ENCODE results near the gene ARHGEF11.
A peak's percentile ranks its signal among the peaks of the same experiment; 100 is the strongest.
"Not testable (repeated sequence)": the region's sequence is repeated elsewhere in the genome, so short reads cannot be mapped to it uniquely, and the experiment has no call there.

ARHGEF11 gene

DNA sequence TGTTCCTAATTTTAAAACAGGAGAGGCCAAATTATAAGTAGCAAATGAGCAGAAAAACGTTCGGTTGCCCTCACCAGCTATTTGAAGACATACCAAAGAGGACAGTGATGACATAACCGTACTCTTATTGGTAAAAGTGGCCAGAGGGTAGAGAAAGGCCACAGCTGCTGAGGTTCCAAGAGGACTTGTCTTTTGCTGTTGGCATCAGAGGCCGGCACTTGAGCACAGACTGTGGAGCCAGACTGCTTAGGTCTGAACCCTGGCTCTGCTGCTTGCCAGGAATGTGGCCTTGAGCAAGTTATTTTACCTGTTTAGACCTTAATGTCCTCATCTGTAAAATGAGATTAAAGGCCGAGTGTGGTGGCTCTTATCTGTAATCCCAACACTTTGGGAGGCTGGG, 39.2 kb upstream of the ARHGEF11 start:
- Histone ChIP-seq H3K36me3 (ENCODE audit: insufficient read depth, low read length) (no peaks in the 10 kb centered on the region), H3K9me3 (ENCODE audit: low read length) (no peaks in the 10 kb centered on the region), H3K4me3 (ENCODE audit: low read length) (no peak overlapping the region), H2AFZ (ENCODE audit: low read depth, low read length) (no peak overlapping the region), H3K27me3 (ENCODE audit: insufficient read depth, low read length) (peaks cover 12% of the 10 kb centered on the region), H3K4me1 (ENCODE audit: insufficient read depth, low read length) (no peaks in the 10 kb centered on the region)

DNA sequence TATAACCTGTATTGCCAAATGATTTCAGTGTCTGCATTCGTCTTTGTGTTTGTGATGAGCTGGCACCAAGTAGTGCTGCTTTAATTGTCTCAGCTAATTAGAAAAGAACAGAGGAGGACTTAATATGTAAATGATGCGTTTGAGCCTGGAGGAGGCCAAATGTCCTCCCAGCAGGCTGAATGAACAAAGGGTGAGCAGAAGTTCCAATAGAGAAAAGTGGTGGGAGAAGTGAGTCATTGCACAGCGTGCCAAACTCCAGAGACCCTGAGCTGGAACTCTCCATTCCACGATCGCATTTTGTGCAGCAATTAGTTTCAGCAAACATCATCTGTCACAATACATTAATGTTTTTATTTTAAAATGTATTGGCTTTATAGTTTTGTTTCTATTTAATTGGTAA, 36.2 kb upstream of the ARHGEF11 start:
- Histone ChIP-seq H3K27me3 (ENCODE audit: insufficient read depth, low read length) (peaks cover 13% of the 10 kb centered on the region), H3K36me3 (ENCODE audit: insufficient read depth, low read length) (no peaks in the 10 kb centered on the region), H2AFZ (ENCODE audit: low read depth, low read length) (no peak overlapping the region), H3K4me3 (ENCODE audit: low read length) (no peak overlapping the region), H3K9me3 (ENCODE audit: low read length) (no peaks in the 10 kb centered on the region), H3K4me1 (ENCODE audit: insufficient read depth, low read length) (no peaks in the 10 kb centered on the region)

DNA sequence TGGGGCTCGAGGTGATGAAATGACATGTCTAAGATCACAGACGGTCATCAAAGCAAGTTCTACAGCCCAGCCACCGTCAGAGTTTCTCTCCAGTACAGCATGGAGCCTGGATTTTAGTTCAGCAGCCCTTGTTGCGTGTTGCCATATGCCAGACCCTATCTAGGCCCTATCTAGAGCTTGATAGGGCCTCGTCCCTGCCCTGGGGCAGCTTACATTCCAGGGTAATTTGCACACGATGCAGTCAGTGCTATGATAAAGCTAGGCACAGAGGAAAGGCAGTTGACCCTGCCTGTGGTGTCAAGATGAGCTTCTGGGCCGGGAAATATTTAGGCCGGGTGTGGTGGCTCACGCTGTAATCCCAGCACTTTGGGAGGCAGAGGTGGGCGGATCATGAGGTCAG, 35.2 kb upstream of the ARHGEF11 start:
- no peaks in the 10 kb centered on the region for H3K36me3 ChIP-seq (ENCODE audit: insufficient read depth, low read length)
- H3K27me3 ChIP-seq (ENCODE audit: insufficient read depth, low read length): peaks cover 13% of the 10 kb centered on the region
- H2AFZ ChIP-seq (ENCODE audit: low read depth, low read length): no peak overlapping the region
- H3K4me3 ChIP-seq (ENCODE audit: low read length): no peak overlapping the region
- H3K9me3 ChIP-seq (ENCODE audit: low read length): no peaks in the 10 kb centered on the region
- H3K4me1 ChIP-seq (ENCODE audit: insufficient read depth, low read length): no peaks in the 10 kb centered on the region

DNA sequence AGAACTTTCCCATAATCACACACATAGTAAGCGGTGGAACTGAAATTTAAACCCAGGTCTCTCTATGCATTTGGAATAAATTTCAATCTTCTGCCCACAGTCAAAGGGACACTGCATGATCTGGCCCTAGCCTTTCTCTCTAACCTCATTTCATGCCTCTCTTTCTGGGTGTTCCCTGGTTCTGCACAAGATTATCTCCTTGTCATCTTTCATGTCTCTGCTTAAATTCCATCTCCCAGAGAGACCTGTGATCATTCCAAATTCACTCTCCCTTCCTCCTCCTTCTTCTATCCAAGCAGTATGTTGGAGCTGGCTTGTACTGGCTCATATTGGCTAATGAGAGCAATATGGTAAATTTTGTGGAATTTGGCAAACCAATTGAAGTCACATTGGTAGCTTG, 31.9 kb upstream of the ARHGEF11 start:
- H2AFZ ChIP-seq (ENCODE audit: low read depth, low read length): no peak overlapping the region
- no peaks in the 10 kb centered on the region for H3K36me3 ChIP-seq (ENCODE audit: insufficient read depth, low read length)
- no peaks in the 10 kb centered on the region for H3K9me3 ChIP-seq (ENCODE audit: low read length)
- H3K4me3 ChIP-seq (ENCODE audit: low read length): no peak overlapping the region
- peaks cover 3% of the 10 kb centered on the region for H3K27me3 ChIP-seq (ENCODE audit: insufficient read depth, low read length)
- H3K4me1 ChIP-seq (ENCODE audit: insufficient read depth, low read length): no peaks in the 10 kb centered on the region

DNA sequence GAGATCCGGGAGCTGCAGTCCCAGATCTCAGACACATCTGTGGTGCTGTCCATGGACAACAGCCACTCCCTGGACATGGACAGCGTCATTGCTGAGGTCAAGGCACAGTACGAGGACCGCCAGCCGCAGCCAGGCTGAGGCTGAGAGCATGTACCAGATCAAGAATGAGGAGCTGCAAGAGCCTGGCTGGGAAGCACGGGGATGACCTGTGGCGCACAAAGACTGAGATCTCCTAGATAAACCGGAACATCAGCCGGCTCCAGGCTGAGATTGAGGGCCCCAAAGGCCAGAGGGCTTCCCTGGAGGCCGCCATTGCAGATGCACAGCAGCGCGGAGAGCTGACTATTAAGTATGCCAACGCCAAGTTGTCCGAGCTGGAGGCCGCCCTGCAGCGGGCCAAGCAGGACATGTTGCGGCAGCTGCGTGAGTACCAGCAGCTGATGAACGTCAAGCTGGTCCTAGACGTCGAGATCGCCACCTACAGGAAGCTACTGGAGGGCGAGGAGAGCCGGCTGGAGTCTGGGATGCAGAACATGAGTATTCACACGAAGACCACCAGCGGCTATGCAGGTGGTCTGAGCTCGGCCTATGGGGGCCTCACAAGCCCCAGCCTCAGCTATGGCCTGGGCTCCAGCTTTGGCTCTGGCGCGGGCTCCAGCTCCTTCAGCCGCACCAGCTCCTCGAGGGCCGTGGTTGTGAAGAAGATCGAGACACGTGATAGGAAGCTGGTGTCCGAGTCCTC, 28.6 kb upstream of the ARHGEF11 start:
- H3K4me3 ChIP-seq (ENCODE audit: low read length): no peak overlapping the region
- H3K27me3 ChIP-seq (ENCODE audit: insufficient read depth, low read length): peaks cover 10% of the 10 kb centered on the region
- no peaks in the 10 kb centered on the region for H3K36me3 ChIP-seq (ENCODE audit: insufficient read depth, low read length)
- no peak overlapping the region for H2AFZ ChIP-seq (ENCODE audit: low read depth, low read length)
- no peaks in the 10 kb centered on the region for H3K4me1 ChIP-seq (ENCODE audit: insufficient read depth, low read length)
- H3K9me3 ChIP-seq (ENCODE audit: low read length): no peaks in the 10 kb centered on the region

DNA sequence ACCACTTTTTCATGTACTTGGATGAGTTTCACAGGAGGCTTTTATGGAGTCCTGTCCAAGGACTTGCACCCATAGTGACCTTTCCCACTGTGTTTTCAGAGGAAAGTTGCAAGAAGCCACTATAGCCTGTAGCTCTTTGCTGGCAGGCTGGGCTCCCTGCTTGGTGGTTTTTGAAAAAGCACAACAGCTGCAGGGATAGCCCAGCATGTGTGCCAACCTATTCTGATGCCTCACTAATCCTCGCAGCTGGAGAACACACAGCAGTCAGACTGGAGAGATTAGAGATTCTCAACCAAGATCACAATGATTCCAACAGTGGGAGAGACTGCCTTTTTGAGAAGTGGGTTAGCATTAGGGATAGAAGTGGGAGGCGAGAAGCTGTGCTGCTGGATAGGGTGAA, 24.1 kb upstream of the ARHGEF11 start:
- Histone ChIP-seq H3K9me3 (ENCODE audit: low read length) (no peaks in the 10 kb centered on the region), H3K36me3 (ENCODE audit: insufficient read depth, low read length) (no peaks in the 10 kb centered on the region), H3K4me3 (ENCODE audit: low read length) (no peak overlapping the region), H3K27me3 (ENCODE audit: insufficient read depth, low read length) (peaks cover 8% of the 10 kb centered on the region), H2AFZ (ENCODE audit: low read depth, low read length) (no peak overlapping the region), H3K4me1 (ENCODE audit: insufficient read depth, low read length) (no peaks in the 10 kb centered on the region)

DNA sequence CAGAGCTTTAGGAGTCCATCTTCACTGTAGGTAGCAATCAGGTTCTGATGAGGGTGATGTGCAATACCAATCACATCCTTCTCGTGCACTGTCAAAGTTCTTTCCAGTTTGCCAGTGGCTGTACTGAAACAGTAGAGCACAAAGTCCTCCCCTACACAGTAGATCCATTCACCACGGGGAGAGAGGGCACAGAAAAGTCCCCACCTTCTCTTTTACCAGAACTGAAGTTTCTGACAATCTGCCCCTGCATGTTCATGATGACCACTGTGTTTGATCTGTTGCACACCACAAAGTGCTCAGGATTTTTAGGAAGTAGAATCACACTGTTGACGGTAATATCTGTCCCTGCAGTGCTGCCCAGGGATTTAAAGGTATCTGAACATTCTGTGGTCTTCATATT, 13.7 kb upstream of the ARHGEF11 start:
- not testable (repeated sequence) for H3K27me3 ChIP-seq (ENCODE audit: insufficient read depth, low read length); H3K9me3 ChIP-seq (ENCODE audit: low read length); H3K36me3 ChIP-seq (ENCODE audit: insufficient read depth, low read length)

DNA sequence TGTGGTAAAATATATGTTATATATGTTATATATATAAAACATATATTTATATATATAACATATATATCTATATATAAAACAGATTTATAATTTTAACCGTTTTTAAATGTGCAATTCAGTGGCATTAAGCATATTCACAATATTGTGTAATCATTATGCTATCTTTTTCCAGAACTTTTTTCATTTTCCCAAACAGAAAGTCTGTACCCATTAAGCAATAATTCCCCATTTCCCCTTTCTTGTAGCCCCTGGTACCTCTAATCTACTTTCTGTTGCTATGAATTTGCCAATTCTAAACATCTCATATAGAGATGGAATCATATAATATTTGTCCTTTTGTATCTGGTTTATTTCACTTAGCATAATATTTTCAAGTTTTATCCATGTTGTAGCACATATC, 10.7 kb upstream of the ARHGEF11 start:
- Histone ChIP-seq H3K27me3 (ENCODE audit: insufficient read depth, low read length) (peaks cover 3% of the 10 kb centered on the region), H3K4me3 (ENCODE audit: low read length) (no peak overlapping the region), H2AFZ (ENCODE audit: low read depth, low read length) (no peak overlapping the region), H3K36me3 (ENCODE audit: insufficient read depth, low read length) (no peaks in the 10 kb centered on the region), H3K9me3 (ENCODE audit: low read length) (peaks cover 5% of the 10 kb centered on the region), H3K4me1 (ENCODE audit: insufficient read depth, low read length) (no peaks in the 10 kb centered on the region)

More for the DNA sequence above, 13.7 kb upstream of the ARHGEF11 start:
- not testable (repeated sequence) for H3K4me1 ChIP-seq (ENCODE audit: insufficient read depth, low read length); H3K4me3 ChIP-seq (ENCODE audit: low read length); H2AFZ ChIP-seq (ENCODE audit: low read depth, low read length)

DNA sequence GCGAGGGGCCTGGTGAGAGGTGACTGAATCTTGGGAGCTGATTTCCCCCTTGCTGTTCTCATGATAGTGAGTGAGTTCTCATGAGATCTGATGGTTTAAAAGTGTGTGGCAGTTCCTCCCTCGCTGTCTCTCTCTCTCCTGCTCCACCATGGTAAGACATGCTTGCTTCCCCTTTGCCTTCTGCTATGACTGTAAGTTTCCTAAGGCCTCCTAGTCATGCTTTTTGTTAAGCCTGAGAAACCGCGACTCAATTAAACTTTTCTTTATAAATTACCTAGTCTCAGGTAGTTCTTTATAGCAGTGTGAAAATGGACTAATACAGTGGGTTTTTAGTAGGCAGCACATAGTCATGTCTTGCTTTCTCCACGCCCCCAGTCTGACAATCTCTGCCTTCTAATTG, 10.2 kb upstream of the ARHGEF11 start:
- not testable (repeated sequence) for H3K4me1 ChIP-seq (ENCODE audit: insufficient read depth, low read length); H2AFZ ChIP-seq (ENCODE audit: low read depth, low read length); H3K36me3 ChIP-seq (ENCODE audit: insufficient read depth, low read length); H3K9me3 ChIP-seq (ENCODE audit: low read length); H3K27me3 ChIP-seq (ENCODE audit: insufficient read depth, low read length); H3K4me3 ChIP-seq (ENCODE audit: low read length)

DNA sequence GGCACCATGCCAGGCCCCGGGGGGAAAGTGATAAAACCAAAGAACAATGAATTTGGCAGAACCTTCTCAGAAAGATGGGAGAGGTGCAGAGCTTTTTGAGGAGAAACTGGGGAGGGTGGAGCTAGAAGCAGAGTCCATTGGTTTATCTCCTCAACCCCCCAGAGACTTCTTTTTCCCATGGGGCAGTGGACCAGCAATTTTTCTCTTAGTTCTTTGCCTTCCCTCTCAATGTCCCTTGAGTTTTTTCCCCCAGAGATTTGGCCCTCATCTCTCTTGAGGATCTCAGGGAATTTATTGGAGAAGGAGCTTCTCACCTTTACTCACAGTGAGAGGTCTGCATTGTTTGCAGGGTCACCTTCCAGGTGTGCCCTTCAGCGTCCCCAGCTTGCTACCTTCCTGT, 5.3 kb upstream of the ARHGEF11 start:
- no peaks in the 10 kb centered on the region for H3K9me3 ChIP-seq (ENCODE audit: low read length)
- no peaks in the 10 kb centered on the region for H3K36me3 ChIP-seq (ENCODE audit: insufficient read depth, low read length)
- no peak overlapping the region for H2AFZ ChIP-seq (ENCODE audit: low read depth, low read length)
- H3K4me3 ChIP-seq (ENCODE audit: low read length): no peak overlapping the region
- H3K4me1 ChIP-seq (ENCODE audit: insufficient read depth, low read length): peaks cover 3% of the 10 kb centered on the region
- peaks cover 3% of the 10 kb centered on the region for H3K27me3 ChIP-seq (ENCODE audit: insufficient read depth, low read length)

DNA sequence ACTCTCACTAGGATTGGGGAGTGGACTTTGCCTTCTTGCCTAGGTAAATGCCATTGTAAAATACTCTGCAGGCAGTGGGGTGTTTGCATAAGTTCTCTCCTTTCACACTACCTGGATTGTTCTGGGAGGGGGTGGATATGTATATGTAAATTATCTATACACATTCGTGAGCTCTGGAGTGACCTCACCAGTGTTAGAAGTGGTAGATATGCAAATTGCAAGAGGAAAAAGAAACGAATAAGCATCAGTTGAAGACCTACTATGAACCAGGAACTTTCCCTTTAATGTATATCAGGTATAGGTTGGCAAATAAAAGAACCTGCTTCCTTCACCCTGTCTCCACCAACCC, 1.5 kb upstream of the ARHGEF11 start:
- H3K4me3 ChIP-seq (ENCODE audit: low read length): no peak overlapping the region
- no peaks in the 10 kb centered on the region for H3K36me3 ChIP-seq (ENCODE audit: insufficient read depth, low read length)
- H3K27me3 ChIP-seq (ENCODE audit: insufficient read depth, low read length): no peaks in the 10 kb centered on the region
- no peaks in the 10 kb centered on the region for H3K9me3 ChIP-seq (ENCODE audit: low read length)
- no peak overlapping the region for H2AFZ ChIP-seq (ENCODE audit: low read depth, low read length)
- peaks cover 27% of the 10 kb centered on the region for H3K4me1 ChIP-seq (ENCODE audit: insufficient read depth, low read length)

DNA sequence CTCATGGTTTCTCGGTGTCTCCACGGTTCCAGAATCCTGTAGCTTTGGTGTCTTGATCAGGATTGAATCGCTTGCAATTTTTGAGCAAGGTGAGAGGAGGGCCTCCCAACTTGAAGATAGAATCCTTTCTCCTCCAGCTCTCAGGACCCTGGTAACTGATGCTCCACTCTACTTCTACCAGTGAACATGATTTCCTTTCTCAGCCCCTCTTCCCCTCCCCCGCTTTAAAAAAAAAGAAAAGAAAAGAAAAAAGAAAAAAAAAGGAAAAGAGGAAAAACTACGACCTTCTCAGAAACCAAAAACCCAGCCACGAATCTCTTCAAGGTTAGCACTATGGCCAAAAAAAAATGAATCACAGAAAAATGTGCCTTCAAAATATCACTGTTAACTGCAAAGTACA, 1.2 kb downstream of the ARHGEF11 start:
- Histone ChIP-seq H3K36me3 (ENCODE audit: insufficient read depth, low read length) (peaks cover 6% of the 10 kb centered on the region), H2AFZ (ENCODE audit: low read depth, low read length) (no peak overlapping the region), H3K4me3 (ENCODE audit: low read length) (peak overlapping the region; percentile 81), H3K4me1 (ENCODE audit: insufficient read depth, low read length) (peaks cover 27% of the 10 kb centered on the region), H3K27me3 (ENCODE audit: insufficient read depth, low read length) (no peaks in the 10 kb centered on the region), H3K9me3 (ENCODE audit: low read length) (no peaks in the 10 kb centered on the region)

DNA sequence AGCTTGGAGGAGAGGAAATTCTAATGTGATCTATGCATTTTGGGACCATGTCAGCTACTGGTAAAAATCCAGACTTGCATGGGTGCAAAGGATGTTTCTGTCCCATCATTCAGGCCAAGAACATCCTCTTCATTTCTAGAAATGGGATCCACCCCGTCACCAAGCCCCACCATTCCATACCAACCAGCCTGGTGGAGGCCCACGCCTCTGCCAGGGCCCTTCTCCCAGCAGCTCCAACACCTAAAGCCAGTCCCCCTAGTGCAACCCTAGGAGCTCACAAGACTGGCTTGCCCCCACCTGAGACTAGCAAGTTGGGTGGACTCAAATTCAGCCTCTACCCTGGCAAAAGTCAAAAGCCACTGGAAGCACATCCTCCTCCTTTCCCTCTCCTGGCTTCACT, 1.9 kb downstream of the ARHGEF11 start:
- Histone ChIP-seq H2AFZ (ENCODE audit: low read depth, low read length) (no peak overlapping the region), H3K9me3 (ENCODE audit: low read length) (no peaks in the 10 kb centered on the region), H3K4me1 (ENCODE audit: insufficient read depth, low read length) (peaks cover 27% of the 10 kb centered on the region), H3K36me3 (ENCODE audit: insufficient read depth, low read length) (peaks cover 6% of the 10 kb centered on the region), H3K27me3 (ENCODE audit: insufficient read depth, low read length) (no peaks in the 10 kb centered on the region), H3K4me3 (ENCODE audit: low read length) (peak overlapping the region; percentile 81)

DNA sequence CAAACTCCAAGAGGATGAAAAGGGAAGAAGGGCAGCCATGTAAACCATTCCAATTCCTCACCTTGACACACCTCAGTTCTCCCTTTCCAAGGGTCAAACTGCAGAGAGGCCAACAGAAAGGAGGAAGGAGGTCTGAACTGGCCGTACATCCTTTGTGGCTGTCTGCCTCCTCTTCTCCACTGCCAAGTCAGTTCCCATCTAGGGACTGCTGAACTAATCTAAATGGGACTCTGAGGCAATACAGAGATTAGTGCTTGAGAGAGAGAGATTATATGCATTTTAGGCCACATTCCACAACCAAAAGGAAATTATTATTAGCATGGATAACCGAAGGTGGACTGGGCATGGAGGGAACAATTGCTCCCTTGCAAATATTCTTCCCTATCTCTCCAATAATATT, 2.7 kb downstream of the ARHGEF11 start:
- H3K4me1 ChIP-seq (ENCODE audit: insufficient read depth, low read length): peaks cover 27% of the 10 kb centered on the region
- no peaks in the 10 kb centered on the region for H3K9me3 ChIP-seq (ENCODE audit: low read length)
- H2AFZ ChIP-seq (ENCODE audit: low read depth, low read length): no peak overlapping the region
- H3K36me3 ChIP-seq (ENCODE audit: insufficient read depth, low read length): peaks cover 6% of the 10 kb centered on the region
- H3K4me3 ChIP-seq (ENCODE audit: low read length): peak overlapping the region; percentile 81
- no peaks in the 10 kb centered on the region for H3K27me3 ChIP-seq (ENCODE audit: insufficient read depth, low read length)
